ENCODE data around the gene DBNDD1. TPM values are rescaled to one million over a fixed set of nuclear protein-coding genes. Genes with fewer than 3 reads are reported as not detected.

Gene DBNDD1
- total and polyA plus RNA-seq, 2 donors (not counting 3 experiments of a cell fraction or from before 2014, with no cell fraction given): 28.2 to 45.7 TPM

- Histone ChIP-seq H3K9ac (replicated peaks; ENCODE audit: extremely low read depth, insufficient read depth, low read length) (peak overlapping the region; percentile 56), H3K4me1 (ENCODE audit: control insufficient read depth, extremely low read depth, insufficient read depth, low read length) (peaks cover 25% of the 10 kb centered on the region), H3K27ac (ENCODE audit: insufficient read depth, low read depth, low read length) (peak overlapping the region; percentile 87), H3K4me2 (ENCODE audit: insufficient read depth, low read length) (peak overlapping the region; percentile 39), H2AFZ (ENCODE audit: low read depth, low read length) (peak overlapping the region; percentile 63), H3K36me3 (ENCODE audit: control insufficient read depth in 2 of 2, extremely low read depth in 1 of 2, insufficient read depth in 2 of 2, low read length in 2 of 2) (no peaks in the 10 kb centered on the region), H3K79me2 (ENCODE audit: control insufficient read depth, insufficient read depth, low read length) (peaks cover 5% of the 10 kb centered on the region), H3K4me3 (replicated peaks in 1 of 3; ENCODE audit: insufficient read depth in 1 of 3, low read depth in 1 of 3, low read length in 3 of 3) (no peak overlapping the region), H4K20me1 (replicated peaks; ENCODE audit: control insufficient read depth, extremely low read depth, insufficient read depth, low read length) (no peaks in the 10 kb centered on the region), H3K9me3 (replicated peaks; ENCODE audit: control insufficient read depth, insufficient read depth, low read length) (no peaks in the 10 kb centered on the region), H3K9me1 (replicated peaks; ENCODE audit: control insufficient read depth, extremely low read depth, insufficient read depth, low read length) (no peaks in the 10 kb centered on the region), H3K27me3 (ENCODE audit: control insufficient read depth in 2 of 2, insufficient read depth in 2 of 2, low read length in 2 of 2) (no peaks in the 10 kb centered on the region)
- intact Hi-C loops (cut with micrococcal nuclease): loop anchor here (2.0 kb wide), 1 partner anchor 43 kb away; no protein-coding TSS in a partner anchor
- dilution Hi-C loops (cut with MboI; ENCODE audit: extremely low pct_ligation_motif_present, low sequenced_read_pairs): no loop called here
- FAIRE-seq (peak; percentile 93), DNase-seq (ENCODE audit: low read depth, low spot score) (peak; percentile 85)
- POLR2A ChIA-PET: no interaction called here
- TSS peak; percentile 21 for BruUV-seq (replicated peaks)
- CTCF ChIA-PET: no interaction called here
- TF ChIP-seq GATA2 (IDR thresholded peaks at IDR 0.05; ENCODE audit: insufficient read depth, insufficient read length, low read depth, low read length): no peak
- TF ChIP-seq POLR2A (IDR thresholded peaks at IDR 0.05; ENCODE audit: low read depth, low read length): peak; percentile 62
- TF ChIP-seq MYC (IDR thresholded peaks at IDR 0.05; ENCODE audit: low read depth, low read length): no peak
- peak; percentile 56 for TF ChIP-seq POLR2AphosphoS5 (IDR thresholded peaks at IDR 0.05; ENCODE audit: insufficient read depth, low read depth, low read length)
- no peak for TF ChIP-seq CTCF (IDR thresholded peaks at IDR 0.05; ENCODE audit: extremely low read depth in 1 of 2, insufficient read depth in 1 of 2, low read depth in 1 of 2, low read length in 2 of 2)
- peak; percentile 1 for TF ChIP-seq JUN (IDR thresholded peaks at IDR 0.05; ENCODE audit: borderline replicate concordance, insufficient read depth, insufficient read length, low read depth)
- TF ChIP-seq MAX (IDR thresholded peaks at IDR 0.05; ENCODE audit: insufficient read depth, insufficient read length): no peak
- no peak for TF ChIP-seq EZH2 (IDR thresholded peaks at IDR 0.05; ENCODE audit: borderline replicate concordance, low read depth, low read length, severe bottlenecking)
- TF ChIP-seq FOS (IDR thresholded peaks at IDR 0.05; ENCODE audit: borderline replicate concordance, insufficient read depth, low read length): no peak
Observed at GRCh38 chr16:90015586-90016338, 3.5 kb downstream of the DBNDD1 start.
